GM19395 (cell line): ENCODE data around the gene FSTL4.

Experiments used
- ATAC-seq: cut with Tn5 transposase; IDR thresholded peaks from one replicate; pipeline ENCODE4 v1.9.1; 2021; ENCODE audit warnings: mild to moderate bottlenecking, moderate library complexity; ENCODE audit not compliant: unreplicated experiment

FSTL4 gene

DNA sequence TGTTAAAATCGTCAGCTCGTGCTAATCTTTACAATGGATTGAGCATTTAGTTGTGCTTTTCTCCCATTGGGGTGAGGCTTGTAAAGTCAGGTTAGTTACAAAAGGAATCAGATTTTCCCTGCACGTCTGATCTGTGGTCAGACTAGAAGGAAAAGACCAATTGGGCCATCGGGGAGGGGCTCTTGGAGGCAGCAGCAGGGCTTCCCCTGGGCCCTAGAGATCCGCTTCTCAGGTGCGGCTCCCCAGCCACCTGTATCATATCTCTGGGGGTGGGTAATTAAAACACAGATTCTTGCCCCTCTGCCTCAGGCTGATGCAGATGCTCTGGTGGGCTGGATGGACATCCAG, 360.2 kb downstream of the FSTL4 start:
- ATAC-seq: no peak

DNA sequence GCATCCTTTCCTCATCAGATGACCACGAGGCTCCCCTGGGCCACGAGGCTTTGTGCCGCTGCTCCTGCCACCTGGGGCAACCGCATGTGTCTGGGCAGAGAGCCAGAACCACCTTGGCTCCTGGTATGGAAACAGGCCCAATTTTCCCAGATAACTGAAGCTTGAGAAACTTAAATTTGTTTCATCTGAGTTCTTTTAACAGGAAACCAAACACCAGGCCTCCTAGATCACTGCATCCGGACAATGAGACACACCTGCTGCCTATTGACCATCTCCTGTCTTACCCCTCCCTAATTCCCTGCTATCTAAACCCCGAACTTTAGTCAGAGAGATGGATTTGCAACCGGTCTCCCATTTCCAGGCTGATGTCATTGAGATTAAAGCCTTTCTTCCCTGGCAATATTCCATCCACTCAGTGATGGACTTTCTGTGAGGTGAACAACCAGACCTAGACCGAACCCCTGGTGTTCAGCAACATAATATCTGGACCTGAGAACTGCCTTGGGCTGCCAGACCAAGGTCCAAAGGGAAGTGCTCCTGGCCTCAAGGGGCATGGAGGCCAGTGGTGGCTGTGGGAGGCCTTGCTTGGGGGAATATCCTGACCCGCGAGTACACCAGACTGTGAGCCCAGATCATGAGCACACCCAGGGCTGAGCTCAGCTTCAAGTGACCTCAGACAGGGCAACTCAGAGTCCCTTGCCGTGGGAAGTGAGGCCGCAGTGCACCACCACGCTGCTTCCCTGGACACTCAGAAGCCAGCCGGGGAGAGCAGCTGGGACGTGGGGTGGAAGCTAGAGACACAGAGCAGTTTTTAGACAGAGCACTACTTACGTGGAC, 360.8 kb downstream of the FSTL4 start:
- ATAC-seq: no peak

DNA sequence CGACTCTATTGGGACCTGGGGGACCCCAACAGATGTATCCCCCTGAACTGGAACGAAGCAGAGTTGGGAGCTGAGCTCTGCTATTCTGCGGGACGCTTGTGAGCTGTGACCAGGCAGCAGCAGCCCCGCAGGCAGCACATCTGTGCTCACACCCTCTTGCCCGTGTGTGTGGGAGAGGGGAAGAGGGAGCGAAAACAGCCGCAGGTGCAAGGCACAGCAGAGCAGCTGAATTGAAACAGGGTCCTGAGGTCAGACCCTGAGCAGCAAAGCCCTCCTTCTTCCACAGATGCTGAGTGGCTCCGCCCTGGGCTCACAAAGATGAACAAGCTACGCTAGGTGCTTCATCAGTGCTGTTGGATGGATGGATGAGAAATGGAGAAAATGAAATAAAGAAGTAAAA, 361.8 kb downstream of the FSTL4 start:
- no peak for ATAC-seq

DNA sequence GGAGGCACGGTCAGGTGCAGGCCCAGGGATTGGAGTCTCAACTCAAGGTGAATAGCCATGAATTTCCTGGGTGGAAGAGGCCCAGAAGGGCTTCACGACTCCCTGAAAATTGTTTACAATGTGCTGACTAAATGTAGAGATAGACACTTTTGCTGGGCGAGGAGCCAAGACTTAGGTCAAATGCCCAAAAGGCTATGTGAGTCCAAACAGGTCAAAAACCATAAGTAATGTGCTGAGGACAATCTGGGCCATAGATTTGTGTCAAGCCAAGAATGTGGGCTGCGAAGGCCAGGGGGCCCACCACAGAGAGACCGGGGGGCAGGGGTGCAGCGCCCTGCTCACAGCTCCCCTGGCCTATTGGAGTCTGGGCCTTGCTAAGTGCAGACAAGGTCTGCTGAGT, 362.7 kb downstream of the FSTL4 start:
- ATAC-seq: no peak

DNA sequence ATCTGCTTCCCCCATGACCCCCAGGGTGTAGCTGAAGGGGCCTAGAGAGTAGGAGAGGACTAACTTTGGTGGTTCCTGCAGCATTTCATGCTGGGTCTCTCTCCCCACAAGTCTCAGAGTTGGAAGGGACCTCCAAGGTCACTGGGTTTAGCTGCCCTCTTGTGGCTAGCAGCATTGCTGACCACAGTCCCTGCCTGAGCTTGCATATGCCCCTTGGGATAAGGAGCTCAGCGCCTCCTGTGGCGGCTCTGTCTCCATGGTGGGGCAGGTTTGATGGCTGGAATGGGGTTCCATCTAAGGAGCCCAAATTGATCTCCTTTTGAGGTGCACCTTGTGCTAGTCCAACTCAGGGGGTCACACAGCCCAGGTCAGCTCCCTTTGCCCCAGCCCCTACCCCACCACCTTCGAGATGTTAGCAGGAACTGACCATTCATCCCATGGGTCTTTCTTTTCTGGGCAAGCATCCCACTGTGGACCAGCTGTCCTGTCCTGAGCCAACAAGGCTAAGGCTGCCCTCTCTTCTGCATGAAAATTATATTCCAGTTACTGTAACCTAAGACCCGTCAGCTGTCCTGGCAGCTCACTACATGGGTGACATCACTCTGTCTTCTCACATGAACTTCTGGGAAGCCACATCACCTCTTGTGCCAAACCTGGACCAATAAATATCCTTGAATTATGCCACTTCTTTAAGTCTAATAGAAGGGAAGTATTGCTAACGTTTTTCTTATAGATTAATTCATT, 364.3 kb downstream of the FSTL4 start:
- no peak for ATAC-seq

DNA sequence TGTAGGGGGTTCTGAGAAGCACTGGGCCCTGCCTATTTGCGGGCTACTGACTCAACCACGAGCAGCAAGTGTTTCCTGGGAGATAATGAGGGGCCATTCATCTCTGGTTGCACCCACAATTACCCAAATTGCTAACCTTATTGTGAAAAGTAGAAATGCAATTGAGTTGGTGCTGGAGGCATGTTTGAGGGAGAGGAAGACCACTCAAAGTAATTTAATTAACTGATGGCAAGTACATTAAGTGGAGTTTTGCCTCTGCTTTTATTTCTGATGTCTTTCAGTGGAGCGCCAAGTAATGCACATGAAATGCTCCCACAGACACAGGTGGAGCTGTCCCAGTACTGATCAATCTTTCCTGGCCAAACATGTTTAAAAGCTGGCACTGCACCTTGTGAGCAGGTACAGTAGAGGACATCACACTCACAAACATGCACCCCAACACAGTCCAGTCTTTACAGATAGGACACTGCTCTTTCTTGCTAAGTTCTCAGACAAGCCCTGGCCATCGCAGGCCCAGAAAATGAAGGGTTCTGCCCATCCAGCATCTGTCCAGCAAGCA, 365.1 kb downstream of the FSTL4 start:
- no peak for ATAC-seq

DNA sequence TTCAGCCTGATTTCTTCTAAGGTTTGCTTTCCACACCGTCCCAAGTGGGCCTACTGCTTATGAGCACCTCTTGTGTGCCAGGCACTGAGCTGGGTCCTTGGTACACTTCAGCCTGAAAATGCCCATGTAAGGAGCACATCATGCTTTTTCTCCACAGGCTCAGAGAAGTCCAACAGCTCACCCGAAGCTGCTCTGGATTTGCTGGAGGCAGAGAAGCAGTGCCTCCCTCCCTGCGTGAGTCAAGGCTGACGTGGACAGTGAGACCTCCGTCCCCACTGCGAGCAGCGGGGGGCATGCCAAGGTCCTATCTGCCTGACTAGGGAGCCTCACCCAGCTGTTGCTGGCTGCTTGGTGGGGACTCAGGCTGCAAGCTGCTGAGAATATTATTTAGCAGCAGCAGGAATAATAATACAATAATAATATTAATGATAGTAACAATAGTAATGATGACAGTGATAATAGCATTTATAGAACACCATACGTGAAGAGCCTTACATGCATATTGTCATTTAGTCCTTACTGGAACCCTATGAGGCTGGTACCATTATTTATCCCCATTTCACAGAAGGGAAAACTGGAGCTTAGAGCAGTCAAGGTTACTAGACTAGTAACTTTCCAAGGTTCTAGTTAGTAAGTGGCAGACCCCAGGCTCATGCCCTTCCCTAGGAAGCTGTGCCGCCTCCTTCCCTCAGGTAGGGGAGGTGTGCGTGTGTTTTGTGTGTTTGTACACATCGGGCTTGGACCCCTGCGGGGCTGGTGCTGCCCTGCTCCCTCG, 365.8 kb downstream of the FSTL4 start:
- ATAC-seq: no peak

DNA sequence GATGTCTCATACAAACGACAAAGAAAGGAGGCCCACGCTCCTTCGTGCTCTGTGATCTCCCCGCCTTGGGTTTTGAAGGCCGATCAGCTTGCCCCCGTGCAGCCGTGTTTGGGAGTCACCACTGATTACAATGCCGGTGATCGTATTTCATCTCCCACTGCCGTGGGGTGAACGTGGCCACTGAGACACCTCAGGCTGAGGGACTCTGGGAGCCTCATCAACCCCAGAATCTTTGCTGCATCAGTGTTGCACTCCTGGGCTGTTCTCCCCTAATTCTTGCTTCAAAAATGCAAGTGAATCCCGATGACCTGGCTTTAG, 366.3 kb downstream of the FSTL4 start:
- ATAC-seq: no peak

DNA sequence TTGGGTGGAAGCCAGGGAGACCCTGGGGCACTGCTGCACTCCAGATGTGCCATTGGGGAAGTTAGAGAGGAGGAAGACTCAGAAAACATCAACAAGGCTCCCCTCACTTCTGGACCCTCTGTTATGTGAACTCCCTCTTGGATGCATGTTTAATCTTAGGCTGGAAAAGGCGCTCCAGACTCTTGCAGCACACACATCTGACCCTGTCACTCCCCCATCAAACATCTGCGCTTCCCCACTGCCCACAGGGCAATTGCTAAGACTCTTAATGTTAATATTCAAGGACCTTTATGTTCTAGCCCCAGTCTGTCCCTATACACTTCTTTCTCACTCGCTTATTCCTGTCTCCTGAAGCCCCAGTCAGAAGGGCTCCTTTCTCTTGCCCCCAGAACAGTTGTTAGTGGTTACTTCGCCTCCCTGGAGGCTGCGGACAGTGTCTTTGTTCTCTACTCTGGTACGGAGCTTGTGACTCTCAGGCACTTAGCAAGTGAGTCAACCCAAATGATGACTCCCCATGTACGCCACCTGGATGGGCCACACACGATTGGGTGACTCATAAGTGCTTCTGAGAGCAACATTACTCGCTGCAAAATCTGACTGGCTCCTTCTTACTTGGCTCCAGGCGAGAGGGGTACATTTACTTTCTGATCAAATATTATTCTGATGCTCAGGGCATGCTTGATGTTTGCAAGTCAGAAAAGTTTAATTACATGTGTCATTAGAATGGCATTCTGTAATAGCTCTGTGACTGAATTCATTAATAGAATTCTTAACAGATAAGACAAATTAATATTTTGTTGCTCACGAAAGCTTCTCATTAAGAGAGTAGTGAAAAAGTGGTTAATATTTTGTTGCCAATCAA, 366.9 kb downstream of the FSTL4 start:
- ATAC-seq: peak; percentile 35

DNA sequence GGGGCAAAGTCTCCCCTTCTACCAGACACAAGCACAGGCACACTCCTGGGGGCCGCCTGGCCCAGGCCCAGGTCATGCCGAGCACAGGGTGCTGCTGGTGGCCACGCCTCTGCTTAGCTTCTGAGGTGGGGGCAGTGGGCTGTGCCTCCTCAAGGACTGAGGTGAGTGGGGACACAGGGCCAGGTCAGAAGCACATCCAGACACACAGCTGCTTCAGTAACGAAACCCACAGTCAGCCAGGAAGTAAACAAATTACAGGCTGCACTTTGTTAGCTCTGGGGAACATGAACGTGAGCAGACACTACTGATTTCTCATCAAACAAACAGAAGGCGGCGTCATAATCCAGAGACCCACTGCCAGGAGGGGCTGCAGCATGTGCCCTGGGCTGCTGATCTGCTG, 368.1 kb downstream of the FSTL4 start:
- ATAC-seq: peak; percentile 60

DNA sequence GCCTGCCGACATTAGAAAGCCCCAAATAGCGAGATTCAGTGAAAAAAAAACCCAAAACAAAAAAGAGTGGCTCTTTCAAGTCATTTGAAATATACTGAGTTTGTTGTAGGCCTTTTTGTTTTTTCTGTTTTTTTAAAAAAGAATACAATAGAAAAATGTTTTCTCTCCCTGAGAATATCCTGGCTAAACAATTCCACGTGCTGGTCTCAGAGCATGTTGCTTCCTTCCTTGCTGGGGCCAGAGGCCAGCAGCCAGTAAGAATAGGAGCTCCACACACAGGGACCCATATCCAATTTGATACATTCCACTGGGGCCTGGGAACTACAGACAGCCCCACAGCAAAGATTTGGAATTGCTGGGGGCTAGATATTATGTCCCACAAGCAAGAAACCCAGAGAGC, 369.1 kb downstream of the FSTL4 start:
- ATAC-seq: no peak

DNA sequence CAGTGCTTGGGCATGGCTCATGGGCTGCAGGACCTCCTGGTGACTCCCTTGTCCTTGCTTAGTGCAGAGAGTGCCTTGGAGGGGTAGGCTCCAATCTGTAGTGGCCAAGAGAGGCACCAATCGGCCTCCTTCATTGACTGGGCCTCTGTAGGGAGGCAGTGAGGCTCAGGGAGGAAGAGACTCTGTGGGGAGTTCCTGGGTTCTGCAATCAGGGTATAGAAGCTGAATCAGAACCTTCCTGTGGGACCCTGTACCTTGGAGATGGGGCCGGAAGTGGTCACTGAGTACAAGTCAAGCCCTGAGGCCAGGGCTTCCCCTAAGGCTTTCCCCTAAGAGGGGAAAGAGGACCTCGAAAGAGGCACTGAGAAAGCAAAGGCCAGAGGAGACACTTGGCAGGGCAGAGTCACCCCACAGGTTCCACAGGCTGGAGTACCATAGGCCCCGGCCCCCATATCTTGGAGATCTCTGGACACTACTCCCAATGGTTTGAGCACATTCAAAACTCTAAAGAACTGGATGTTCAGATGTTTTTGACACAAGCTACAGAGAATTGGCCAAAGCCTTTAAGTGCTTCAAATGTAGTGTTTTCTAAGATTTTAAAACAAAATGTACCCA, 370.0 kb downstream of the FSTL4 start:
- peak; percentile 31 for ATAC-seq

DNA sequence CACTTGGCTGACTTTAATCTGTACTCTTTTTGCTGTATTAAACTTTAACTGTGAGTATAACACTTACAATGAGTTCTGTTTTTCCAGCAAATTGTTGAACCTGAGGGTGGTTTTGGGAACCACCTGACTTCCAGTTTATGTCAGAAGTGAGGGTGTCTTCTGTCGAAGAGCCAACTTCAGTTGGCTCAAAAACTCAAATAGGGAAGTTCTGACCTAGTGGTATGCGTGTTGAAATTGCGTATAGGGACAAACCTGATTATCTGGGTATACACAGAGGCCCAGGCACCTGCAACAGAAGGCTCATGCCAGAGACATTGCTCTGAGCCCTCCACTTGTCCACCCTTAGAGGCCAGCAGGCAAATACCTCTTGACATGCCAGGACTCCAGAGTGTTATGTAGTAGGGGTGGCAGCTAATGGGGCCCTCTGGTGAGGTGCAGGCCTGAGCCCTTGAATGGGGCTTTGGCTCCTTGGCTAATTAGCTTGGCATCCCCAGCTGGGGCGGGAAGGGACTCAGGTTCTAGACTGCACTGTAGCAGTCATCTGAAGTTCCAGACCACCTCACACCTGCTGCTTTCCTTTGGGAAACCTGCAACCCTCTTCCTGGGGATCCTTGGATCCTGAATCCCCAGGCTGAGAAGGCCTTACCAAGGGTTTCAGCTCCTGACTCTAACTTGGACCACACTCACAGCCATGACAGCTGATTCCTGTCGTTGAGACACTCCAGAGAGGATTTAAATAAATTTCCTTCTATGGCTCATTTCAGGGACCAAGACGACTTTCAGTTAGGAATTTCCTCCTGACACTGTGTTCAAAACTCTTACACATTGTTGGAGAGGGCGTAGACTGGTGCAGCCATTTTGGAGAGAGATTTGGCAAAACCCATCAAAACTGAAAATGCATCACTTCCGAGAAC, 370.9 kb downstream of the FSTL4 start:
- ATAC-seq: no peak

DNA sequence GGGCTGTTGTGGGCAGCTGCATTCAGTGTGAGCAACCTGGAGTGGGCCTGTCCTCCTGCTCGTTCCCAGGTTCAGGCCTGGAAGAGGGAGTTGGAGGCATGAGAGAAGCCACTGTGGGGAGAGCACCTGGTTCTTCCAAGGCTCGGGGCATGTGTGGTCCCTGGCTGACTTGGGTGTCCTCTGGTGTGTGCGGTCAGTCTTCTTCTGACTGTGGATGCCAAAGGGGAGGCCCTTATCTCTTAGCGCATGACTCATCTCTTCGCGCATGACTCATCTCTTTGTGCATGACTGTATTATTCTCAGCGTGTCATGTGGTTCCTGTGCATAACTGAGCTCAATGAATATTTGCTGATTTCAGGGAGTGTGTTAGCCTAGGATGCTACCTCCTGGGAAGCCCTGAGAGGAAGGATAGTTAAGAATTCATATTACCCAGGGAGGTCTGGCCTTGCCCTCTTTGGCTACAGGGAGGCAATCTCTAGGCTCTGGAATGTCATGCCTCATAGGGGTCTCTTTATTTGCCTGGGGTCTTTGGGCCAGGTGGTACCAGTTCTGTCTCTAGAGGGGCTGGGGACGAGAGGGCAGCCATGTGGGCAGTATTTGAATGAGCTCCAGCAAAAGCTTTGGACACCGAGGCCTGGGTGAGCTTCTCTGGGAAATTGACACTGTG, 371.8 kb downstream of the FSTL4 start:
- ATAC-seq: peak; percentile 70

DNA sequence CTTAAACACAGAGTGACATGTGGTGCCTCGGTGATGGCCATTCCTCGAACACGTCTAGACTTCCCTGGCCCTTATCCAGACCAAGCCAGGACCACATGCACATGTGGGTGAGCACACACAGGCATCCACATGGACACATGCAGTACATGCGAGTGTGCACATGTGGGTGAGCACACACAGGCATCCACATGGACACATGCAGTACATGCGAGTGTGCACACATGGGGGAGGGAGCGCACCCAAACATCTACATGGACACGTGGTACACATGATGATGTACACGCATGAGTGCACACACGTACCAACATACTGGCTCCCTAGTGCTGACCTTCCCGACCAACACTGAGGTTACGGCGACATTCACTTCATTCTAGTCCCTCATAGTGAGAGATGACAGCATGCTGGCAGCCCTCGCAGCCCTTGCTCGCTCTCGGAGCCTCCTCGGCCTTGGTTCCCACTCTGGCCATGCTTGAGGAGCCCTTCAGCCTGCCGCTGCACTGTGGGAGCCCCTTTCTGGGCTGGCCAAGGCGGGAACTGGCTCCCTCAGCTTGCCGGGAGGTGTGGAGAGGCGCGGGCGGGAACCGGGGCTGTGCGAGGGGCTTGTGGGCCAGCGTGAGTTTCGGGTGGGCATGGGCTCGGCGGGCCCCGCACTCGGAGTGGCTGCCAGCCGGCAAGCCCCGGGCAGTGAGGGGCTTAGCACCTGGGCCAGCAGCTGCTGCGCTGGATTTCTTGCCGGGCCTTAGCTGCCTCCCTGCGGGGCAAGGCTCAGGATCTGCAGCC, 373.7 kb downstream of the FSTL4 start:
- no peak for ATAC-seq

DNA sequence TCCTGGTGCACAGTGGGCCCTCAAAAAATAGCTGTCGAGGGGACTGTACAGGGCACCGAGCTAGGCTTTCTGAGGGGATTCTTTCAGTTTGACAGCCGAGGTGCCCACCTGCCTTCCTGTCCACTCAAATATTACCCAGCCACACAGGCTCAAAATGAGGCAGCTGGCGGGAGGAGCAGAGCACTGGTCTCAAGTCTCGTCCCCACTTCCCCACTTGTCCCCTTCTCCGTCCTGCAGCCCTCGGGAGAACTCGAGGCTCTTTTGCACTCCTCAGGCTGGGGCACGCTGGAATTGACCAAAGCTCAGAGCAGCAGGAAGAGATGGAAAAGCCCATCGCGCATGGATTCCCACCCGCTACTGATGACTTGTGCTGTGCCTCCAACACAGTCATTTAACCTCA, 375.4 kb downstream of the FSTL4 start:
- no peak for ATAC-seq

DNA sequence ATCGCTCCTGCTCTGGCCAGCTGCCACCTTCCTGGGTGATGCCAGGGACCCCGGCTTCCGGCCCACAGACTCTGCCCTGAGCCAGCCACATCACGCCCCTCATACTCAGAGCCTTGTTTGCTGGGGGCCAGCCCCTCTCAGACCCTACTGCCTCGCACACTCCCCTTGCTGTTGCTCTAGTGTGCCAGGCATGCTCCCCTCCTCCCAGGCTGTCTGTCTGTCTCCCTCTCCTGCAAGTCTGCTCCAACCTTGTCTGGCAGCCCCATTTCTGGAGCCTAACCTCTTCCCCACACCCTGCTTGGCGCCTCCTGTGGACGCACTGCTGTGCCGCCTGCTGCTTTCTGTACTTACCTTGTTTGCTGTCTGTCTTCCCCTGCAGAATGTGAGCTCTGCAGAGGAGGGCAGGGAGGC, 375.8 kb downstream of the FSTL4 start:
- ATAC-seq: no peak
